GM03348 (cell line): ENCODE data around the gene TMEM233.

Experiments
- DNase-seq: peaks from one replicate; pipeline ENCODE4 v3.0.0; 2012; ENCODE audit warnings: low spot score

The TMEM233 gene

GRCh38 chr12:119681728-119682638, 88.4 kb downstream of the TMEM233 start:
- DNase-seq: no peak

- no peak for DNase-seq
Measured at GRCh38 chr12:119682639-119683252, 89.2 kb downstream of the TMEM233 start.

- peak; percentile 47 for DNase-seq
Measured at GRCh38 chr12:119683413-119683812, 89.8 kb downstream of the TMEM233 start.

GRCh38 chr12:119683816-119684215, 90.2 kb downstream of the TMEM233 start:
- DNase-seq: no peak

- peak; percentile 19 for DNase-seq
Measured at GRCh38 chr12:119684711-119685369, 91.3 kb downstream of the TMEM233 start.

- no peak for DNase-seq
Measured at GRCh38 chr12:119685375-119685774, 91.8 kb downstream of the TMEM233 start.

GRCh38 chr12:119686355-119686754, 92.8 kb downstream of the TMEM233 start:
- no peak for DNase-seq

GRCh38 chr12:119686776-119687175, 93.2 kb downstream of the TMEM233 start:
- no peak for DNase-seq

GRCh38 chr12:119687406-119687805, 93.8 kb downstream of the TMEM233 start:
- no peak for DNase-seq

- DNase-seq: no peak
Measured at GRCh38 chr12:119687879-119688278, 94.3 kb downstream of the TMEM233 start.

GRCh38 chr12:119689935-119690500, 96.4 kb downstream of the TMEM233 start:
- no peak for DNase-seq

GRCh38 chr12:119691202-119691810, 97.7 kb downstream of the TMEM233 start:
- DNase-seq: no peak

- no peak for DNase-seq
Measured at GRCh38 chr12:119692410-119692809, 98.8 kb downstream of the TMEM233 start.
